Measurements from ENCODE around the gene FAM89B. TPM values are rescaled to one million over a fixed set of nuclear protein-coding genes. Genes with fewer than 3 reads are reported as not detected.

FAM89B gene
- polyA plus RNA-seq, 1 donor (not counting 4 experiments of a cell fraction or from before 2014, with no cell fraction given) = 11.5 TPM

DNA sequence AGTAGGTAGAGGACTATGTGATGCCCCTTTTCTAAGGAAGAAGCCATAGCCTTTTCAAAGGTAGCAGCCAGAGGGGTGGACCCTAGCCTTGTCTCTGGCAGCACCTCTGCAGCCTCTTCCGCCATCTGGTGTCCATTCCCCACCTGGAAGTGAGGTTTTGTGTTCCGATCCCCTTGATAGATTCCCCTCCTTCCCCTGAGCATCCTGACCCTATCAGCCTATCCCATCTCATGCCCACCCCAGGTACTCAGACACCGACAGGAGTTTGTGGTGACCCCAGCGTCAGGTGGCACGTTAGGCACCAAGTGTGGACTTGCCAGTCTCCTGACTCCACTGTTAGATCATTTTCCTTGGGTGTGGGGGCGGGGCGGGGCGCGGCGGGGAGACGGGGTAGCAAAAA, 398 bp upstream of the FAM89B start:
- FAIRE-seq (no peak), DNase-seq (ENCODE audit: low read depth, low spot score) (no peak)
- Histone ChIP-seq H3K4me3 (ENCODE audit: control insufficient read depth in 2 of 3, extremely low read depth in 1 of 3, insufficient read depth in 2 of 3, low read depth in 1 of 3, low read length in 3 of 3) (peak overlapping the region; percentile 39 to 90 (median 85)), H3K9me1 (ENCODE audit: control insufficient read depth, extremely low read depth, insufficient read depth, low read length) (no peaks in the 10 kb centered on the region), H3K4me2 (ENCODE audit: control insufficient read depth, extremely low read depth, insufficient read depth, low read depth, low read length) (peak overlapping the region; percentile 100), H3K36me3 (ENCODE audit: control insufficient read depth in 2 of 2, extremely low read depth in 1 of 2, insufficient read depth in 2 of 2, low read length in 2 of 2) (no peaks in the 10 kb centered on the region), H2AFZ (ENCODE audit: control insufficient read depth, low read length) (no peak overlapping the region), H3K4me1 (ENCODE audit: control insufficient read depth, extremely low read depth, insufficient read depth, low read length) (peaks cover 54% of the 10 kb centered on the region), H3K27ac (ENCODE audit: control insufficient read depth, insufficient read depth, low read length) (peak overlapping the region; percentile 44), H3K79me2 (ENCODE audit: control insufficient read depth, insufficient read depth, low read length) (peaks cover 39% of the 10 kb centered on the region), H3K9me3 (ENCODE audit: control insufficient read depth, low read depth, low read length) (no peaks in the 10 kb centered on the region), H3K9ac (ENCODE audit: control insufficient read depth, extremely low read depth, insufficient read depth, low read length) (peak overlapping the region; percentile 48), H4K20me1 (ENCODE audit: control insufficient read depth, extremely low read depth, insufficient read depth, low read length) (peaks cover 5% of the 10 kb centered on the region), H3K27me3 (ENCODE audit: control insufficient read depth, extremely low read depth, insufficient read depth, low read length) (no peaks in the 10 kb centered on the region)
- dilution Hi-C loops (cut with MboI; ENCODE audit: extremely low pct_ligation_motif_present, low sequenced_read_pairs) = no loop called here
- no peak for TF ChIP-seq EZH2 (IDR thresholded peaks at IDR 0.05; ENCODE audit: low read length)
- TF ChIP-seq, protein P1, sequence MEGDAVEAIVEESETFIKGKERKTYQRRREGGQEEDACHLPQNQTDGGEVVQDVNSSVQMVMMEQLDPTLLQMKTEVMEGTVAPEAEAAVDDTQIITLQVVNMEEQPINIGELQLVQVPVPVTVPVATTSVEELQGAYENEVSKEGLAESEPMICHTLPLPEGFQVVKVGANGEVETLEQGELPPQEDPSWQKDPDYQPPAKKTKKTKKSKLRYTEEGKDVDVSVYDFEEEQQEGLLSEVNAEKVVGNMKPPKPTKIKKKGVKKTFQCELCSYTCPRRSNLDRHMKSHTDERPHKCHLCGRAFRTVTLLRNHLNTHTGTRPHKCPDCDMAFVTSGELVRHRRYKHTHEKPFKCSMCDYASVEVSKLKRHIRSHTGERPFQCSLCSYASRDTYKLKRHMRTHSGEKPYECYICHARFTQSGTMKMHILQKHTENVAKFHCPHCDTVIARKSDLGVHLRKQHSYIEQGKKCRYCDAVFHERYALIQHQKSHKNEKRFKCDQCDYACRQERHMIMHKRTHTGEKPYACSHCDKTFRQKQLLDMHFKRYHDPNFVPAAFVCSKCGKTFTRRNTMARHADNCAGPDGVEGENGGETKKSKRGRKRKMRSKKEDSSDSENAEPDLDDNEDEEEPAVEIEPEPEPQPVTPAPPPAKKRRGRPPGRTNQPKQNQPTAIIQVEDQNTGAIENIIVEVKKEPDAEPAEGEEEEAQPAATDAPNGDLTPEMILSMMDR (optimal IDR thresholded peaks at IDR 0.05 in 1 of 3, IDR thresholded peaks at IDR 0.05 in 1 of 3, conservative IDR thresholded peaks at IDR 0.05 in 1 of 3; ENCODE audit: extremely low read depth in 1 of 3, insufficient read depth in 2 of 3, low read length in 3 of 3) = peak in 2 of 3 experiments; percentile 65 to 67

GRCh38 chr11:65573391-65574079, 1.2 kb downstream of the FAM89B start:
- FAIRE-seq (no peak), DNase-seq (ENCODE audit: low read depth, low spot score) (no peak)
- no peak for TF ChIP-seq EZH2 (IDR thresholded peaks at IDR 0.05; ENCODE audit: low read length)
- TF ChIP-seq, protein P1 (optimal IDR thresholded peaks at IDR 0.05 in 1 of 3, IDR thresholded peaks at IDR 0.05 in 1 of 3, conservative IDR thresholded peaks at IDR 0.05 in 1 of 3; ENCODE audit: extremely low read depth in 1 of 3, insufficient read depth in 2 of 3, low read length in 3 of 3) = no peak
- H3K27ac ChIP-seq (ENCODE audit: control insufficient read depth, insufficient read depth, low read length) = peak overlapping the region; percentile 40
- H3K4me2 ChIP-seq (ENCODE audit: control insufficient read depth, extremely low read depth, insufficient read depth, low read depth, low read length) = peak overlapping the region; percentile 91
- peaks cover 32% of the 10 kb centered on the region for H3K79me2 ChIP-seq (ENCODE audit: control insufficient read depth, insufficient read depth, low read length)
- H3K27me3 ChIP-seq (ENCODE audit: control insufficient read depth, extremely low read depth, insufficient read depth, low read length) = no peaks in the 10 kb centered on the region
- H3K4me3 ChIP-seq (ENCODE audit: control insufficient read depth in 2 of 3, extremely low read depth in 1 of 3, insufficient read depth in 2 of 3, low read depth in 1 of 3, low read length in 3 of 3) = peak overlapping the region; percentile 39 to 90 (median 85)
- dilution Hi-C loops (cut with MboI; ENCODE audit: extremely low pct_ligation_motif_present, low sequenced_read_pairs) = no loop called here
- no peaks in the 10 kb centered on the region for H3K9me1 ChIP-seq (ENCODE audit: control insufficient read depth, extremely low read depth, insufficient read depth, low read length)
- no peak overlapping the region for H2AFZ ChIP-seq (ENCODE audit: control insufficient read depth, low read length)
- no peaks in the 10 kb centered on the region for H3K36me3 ChIP-seq (ENCODE audit: control insufficient read depth in 2 of 2, extremely low read depth in 1 of 2, insufficient read depth in 2 of 2, low read length in 2 of 2)
- peaks cover 8% of the 10 kb centered on the region for H4K20me1 ChIP-seq (ENCODE audit: control insufficient read depth, extremely low read depth, insufficient read depth, low read length)
- H3K9me3 ChIP-seq (ENCODE audit: control insufficient read depth, low read depth, low read length) = no peaks in the 10 kb centered on the region
- H3K4me1 ChIP-seq (ENCODE audit: control insufficient read depth, extremely low read depth, insufficient read depth, low read length) = peaks cover 64% of the 10 kb centered on the region
- peak overlapping the region; percentile 48 for H3K9ac ChIP-seq (ENCODE audit: control insufficient read depth, extremely low read depth, insufficient read depth, low read length)

Measured in keratinocyte (primary cell).